DMS 273 (cell line): Measurements from ENCODE around the gene APPBP2.
"Not testable (repeated sequence)": the region's sequence is repeated elsewhere in the genome, so short reads cannot be mapped to it uniquely, and the experiment has no call there.

Experiments
- DNase-seq: peaks from one replicate; lab custom pipeline; 2025; ENCODE audit not compliant: unreplicated experiment; lab: John Stamatoyannopoulos, UW

Gene APPBP2

DNA sequence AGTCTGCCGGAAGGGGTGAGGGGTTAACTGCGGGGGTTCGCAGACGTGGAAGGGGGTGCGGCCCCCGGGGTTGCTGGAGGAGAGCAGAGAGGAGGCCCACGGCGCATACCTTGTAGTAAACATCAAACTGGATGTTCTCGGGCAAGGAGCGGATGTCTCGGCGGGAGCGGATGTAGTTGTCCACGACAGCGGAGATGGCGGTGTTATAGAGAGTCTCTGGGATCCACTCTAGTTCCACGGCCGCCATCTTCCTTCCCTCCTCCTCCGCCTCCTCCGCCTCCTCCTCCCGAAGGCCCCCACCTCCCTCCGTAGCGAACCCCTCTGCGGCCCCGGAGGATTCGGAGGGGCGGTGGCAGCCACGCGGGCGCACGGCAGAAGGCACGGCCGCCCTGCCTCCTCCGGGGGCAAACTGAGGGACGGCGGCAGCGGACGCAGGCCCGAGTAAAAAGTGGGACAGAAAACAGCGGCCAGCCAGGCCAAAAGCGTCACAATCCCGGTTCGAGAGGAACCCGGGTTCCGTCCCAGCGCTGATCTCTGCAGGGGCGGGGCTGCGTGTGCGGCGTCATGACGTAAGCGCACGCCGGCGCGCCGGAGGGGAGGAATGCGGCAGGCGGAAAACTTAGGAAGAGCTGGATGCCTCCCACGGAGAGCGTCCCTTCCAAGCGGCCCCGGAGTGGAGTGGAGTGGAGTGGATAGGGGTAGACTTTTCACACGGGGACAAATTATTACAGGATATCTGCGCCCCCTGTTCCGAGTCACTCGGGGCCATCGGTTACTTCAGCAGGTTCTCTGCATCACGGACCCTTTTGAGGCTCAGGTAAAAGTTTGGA is at the start of gene APPBP2:
APPBP2 (minus strand) TSS at position 558 of the 830 bp plus-strand sequence; CDS start at position 247, 311 bp downstream.
- peak; percentile 95 for DNase-seq

DNA sequence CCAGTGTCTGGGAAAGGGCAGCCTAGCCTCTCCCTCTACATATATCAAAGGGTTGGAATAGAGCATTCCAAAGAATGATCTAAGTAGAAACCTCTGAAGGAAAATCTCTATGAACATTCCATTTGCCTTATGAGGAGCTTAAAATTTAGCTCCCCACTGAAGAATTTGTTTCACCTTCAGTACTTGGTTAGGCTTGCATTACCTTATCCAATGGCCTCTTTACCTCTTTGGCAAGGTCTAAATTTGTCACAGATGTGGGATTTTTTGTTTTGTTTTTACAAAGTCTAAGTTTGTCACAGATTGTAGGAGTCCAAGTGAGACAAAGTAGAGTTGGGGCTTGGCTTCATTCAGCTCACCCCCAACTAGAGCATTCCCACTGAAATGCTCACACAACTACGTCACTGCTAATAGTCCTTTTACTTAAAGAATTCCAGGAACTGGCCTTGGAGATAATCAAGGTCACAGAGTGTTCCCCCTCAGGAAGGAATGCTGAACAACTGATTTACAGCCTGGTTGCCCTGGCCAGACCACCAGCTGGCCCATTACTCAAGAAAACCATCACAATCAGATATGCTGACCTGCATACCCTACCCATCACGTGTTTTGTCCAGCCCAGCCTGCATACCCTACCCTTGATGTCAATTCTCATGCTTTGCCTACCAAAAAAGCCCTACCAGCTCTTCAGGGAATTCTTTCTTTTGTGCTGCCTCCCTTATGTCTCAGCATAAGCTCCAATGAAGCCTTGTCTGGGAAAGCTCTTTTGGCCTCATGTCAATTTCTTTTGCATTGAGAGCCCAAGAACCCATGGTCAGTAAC is 47.4 kb upstream of the APPBP2 start:
- peak; percentile 25 for DNase-seq

DNA sequence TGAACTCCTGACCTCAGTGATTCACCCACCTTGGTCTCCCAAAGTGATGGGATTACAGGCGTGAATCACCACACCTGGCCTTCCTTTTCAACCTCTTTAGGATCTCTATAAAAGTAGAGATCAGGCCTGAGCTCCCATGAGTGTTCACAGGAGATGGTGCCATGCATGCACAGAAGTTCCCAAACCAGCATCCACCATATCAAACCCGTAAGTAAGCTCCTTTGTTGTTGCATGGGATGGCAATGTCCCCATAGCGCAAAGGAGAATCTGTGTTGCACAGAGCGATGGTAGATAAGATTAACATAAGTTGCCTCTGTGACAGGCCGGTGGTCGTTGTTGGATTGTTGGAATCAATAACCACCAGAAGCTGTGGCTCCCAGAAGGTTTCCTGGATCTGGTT is 39.2 kb upstream of the APPBP2 start:
- no peak for DNase-seq

DNA sequence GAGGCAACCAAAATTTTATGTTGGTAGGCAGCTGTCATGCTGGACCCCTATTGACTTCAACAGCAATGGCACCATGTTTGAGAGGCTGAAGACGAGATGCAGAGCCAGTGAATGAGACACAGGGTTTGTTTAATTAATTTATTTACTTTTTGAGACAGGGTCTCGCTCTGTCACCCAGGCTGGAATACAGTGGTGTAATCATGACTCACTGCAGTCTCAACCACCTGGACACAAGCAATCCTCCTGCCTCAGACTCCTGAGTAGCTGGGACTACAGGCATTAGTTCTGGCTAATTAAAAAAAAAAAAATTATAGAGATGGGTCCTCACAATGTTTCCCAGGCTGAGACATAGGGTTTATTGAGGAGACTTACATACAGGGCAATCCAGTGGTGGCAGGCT is 37.7 kb upstream of the APPBP2 start:
- no peak for DNase-seq

- no peak for DNase-seq
Observed at GRCh38 chr17:60562421-60562820, 36.4 kb upstream of the APPBP2 start.

GRCh38 chr17:60560860-60561257 is 34.8 kb upstream of the APPBP2 start:
- DNase-seq: no peak

DNA sequence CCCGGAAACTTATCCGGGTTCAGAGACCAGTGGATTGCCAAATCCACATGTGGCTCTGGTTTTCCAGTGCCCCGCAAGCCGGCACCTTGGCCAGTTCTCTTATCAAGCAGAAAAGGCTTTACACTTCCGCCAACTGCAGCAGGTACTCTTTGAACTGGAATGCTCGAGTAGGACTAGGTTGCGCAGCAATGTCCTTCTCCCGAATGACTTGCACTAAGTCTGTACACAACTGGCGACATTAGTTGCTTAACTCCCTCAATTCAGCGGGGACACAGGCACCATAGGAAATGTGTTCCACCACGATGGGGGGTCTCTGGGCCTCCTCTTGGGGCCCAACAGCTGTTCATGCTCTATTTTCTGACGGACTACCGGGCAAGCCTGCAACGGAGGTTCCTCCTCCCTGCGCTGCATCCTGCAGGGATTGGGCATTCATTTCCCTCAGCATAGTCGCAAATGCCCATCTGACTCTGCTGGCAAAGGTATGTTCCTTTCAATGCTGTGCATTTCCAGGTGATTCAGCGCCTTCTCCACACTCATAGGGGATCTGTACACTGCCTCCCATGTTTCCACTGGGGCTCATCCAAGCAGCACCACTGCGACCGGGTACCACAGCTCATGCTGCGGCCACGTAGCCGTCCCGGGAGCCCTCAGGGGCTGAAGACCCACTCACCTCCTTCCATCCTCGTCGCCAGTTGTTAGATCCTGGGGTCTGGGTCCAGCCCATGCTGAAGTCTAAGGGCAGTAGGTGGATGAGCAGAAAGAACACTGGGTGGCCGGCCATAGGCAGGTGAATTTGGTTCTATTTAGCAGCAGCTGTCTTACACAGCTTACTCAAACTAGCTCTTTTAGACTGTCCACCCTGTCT is 34.2 kb upstream of the APPBP2 start:
- no peak for DNase-seq

DNA sequence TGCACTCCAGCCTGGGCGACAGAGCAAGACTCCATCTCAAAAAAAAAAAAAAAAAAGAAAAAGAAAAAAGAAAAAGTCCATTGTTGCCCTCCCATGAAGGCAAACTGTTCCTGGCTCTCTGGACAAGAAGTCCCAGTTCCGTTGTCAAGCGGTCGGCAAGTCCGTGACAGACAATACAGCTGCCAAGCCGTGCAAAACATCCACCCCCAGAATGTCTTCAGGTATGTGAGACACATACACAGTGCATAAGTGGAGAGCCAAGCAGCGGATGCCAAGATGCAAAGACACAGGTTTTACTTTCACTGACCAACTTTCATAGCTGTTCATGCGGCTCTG is 33.6 kb upstream of the APPBP2 start:
- no peak for DNase-seq

DNA sequence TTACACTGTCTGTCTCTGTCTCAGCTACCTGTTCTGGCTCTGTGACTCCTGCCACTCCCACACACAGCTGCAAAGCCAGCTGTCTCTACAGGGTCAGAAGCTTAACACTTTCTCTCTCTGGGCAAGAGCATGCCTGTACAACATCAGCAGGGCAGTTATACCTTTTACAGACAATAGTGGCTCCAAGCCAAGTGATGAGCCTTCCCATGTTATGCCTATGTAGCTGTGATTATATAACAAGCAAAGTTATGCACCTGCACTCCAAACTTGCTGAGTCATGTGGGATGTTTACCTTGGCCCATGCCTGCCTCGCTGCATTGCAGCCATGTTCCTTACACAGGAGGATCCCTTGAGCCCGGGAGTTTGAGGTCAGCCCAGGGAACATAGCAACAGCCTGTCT is 31.8 kb upstream of the APPBP2 start:
- DNase-seq: peak; percentile 40

DNA sequence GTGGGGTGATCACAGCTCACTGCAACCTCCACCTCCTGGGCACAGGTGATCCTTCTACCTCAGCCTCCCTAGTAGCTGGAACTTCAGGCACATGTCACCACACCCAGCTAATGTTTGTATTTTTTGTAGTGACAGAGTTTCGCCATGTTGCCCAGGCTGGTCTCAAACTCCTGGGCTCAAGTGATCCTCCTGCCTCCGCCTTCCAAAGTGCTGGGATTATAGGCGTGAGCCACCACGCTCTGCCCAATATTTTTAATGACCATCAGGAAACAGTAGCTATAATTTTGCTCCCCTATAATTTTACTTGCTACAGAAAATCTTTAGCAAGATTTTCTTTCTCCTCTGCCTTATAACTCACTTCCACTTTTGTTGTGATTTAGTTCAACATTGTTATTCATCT is 29.7 kb upstream of the APPBP2 start:
- DNase-seq: no peak

DNA sequence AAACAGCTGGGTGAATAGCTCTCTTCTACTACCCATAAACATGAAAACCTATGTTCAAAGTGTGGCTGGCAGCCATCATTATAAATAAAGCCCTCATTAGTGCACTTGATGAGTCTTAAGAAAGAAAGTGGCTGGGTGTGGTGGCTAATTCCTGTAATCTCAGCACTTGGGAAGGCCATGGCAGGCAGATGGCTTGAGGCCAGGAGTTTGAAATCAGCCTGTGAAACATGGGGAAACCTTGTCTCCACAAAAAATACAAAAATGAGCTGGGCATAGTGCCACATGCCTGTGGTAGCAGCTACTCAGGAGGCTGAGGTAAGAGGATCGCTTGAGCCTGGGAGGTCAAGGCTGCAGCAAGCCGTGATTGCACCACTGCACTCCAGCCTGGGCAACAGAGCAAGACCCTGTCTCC is 28.3 kb upstream of the APPBP2 start:
- DNase-seq: peak; percentile 40

GRCh38 chr17:60552255-60552654 is 26.2 kb upstream of the APPBP2 start:
- DNase-seq: not testable (repeated sequence)

DNA sequence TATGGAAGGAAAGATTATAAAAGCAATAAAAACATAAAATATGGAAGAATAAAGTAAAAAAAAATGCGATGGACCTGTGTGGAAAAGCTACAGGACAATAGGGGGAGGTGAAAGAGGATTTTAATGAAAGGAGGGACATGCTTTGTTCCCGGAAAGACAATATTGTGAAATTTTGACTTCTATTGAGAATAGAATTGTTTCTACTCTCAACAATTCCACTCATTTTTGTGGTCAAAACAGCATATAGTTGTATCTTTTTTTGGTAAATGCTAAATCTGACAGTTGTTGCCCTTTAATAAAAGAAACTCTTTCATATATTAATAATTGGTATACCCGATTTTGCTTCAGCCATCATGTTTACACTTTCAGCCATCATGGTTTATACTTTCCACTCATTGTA is 22.9 kb upstream of the APPBP2 start:
- no peak for DNase-seq

GRCh38 chr17:60545465-60546191 is 19.6 kb upstream of the APPBP2 start:
- no peak for DNase-seq

GRCh38 chr17:60542071-60542470 is 16.0 kb upstream of the APPBP2 start:
- DNase-seq: no peak

DNA sequence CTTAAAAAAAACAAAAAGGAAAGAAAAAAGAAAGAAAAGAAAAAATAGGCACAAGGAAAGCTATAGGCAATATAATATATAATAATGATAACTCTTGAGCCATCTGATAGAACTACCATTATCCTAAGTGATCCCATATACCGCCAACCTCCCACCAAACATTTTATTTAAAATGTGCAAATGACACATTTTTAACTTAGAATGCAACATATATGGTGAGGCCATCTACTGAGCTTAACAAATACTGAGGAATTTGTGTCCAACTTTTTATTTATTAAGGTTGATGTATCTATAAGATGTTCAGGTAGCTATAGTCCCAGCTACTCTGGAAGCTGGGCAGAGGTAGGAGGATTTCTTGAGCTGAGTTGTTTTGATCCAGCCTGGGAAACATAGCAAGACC is 14.4 kb upstream of the APPBP2 start:
- DNase-seq: no peak

DNA sequence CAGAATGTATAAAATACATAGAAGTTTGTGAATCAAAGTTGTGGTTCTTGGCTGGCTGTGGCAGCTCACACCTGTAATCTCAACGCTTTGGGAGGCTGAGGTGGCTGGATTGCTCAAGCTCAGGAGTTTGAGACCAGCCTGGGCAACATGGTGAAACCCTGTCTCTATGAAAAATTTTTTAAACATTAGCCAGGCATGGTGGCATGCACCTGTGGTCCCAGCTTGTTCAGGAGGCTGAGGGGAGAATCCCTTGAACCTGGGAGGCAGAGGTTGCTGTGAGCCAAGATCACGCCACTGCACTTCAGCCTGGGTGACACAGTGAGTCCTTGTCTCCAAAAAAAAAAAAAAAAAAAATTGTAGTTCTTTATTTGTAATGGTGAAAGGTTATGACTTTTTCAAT is 13.8 kb upstream of the APPBP2 start:
- no peak for DNase-seq

DNA sequence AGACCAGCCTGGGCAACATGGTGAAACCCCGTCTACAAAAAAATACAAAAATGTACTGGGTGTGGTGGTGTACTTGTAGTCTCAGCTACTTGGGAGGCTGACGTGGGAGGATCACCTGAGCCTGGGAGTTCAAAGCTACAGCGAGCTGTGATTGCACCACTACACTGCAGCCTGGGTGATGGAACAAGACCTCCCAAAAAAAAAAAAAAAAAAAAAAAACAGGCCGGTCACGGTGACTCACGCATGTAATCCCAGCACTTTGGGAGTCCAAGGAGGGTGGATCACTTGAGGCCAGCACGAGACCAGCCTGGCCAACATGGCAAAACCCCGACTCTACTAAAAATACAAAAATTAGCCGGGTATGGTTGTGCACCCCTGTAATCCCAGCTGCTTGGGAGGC is 12.7 kb upstream of the APPBP2 start:
- DNase-seq: no peak

DNA sequence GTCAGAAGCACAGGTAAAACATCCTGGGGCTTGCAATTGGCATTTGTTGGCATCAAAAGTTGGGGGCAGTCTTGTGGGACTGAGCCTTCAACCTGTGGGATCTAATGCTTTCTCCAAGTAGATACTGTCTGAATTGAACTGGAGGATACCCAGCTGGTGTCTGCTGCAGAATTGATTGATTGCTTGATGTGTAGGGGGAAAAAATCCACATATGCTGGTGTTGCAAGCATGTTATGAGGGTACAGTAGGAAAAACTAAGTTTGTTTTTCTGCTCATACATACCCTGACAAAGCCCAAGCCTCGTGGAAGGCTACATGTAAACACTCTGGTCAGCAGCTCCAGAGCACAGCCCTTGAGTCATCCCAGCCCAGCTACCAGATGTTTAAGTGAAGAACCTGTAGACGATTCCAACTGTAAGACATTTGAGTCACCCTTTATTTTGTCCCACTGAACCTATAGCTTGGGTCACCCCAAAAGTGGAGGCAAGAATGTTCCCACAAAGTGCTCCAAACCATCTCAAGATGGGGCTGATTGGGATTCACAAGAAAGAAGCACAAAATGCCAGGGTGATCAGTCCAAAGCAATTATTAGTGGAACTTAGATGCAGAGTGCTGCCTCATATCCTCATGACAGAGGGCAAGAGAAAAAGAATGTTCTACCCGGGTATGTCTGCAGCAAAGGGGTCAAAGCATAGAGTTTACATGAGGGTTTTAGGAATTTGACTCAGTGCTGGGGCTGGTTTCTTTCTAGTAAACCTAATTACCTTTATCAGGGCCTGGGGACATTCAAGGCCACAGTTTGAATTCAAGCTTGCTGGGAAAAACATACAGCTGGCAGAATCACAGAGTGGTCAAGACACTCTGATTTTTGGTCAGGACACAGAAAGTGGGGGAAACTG is 9.6 kb upstream of the APPBP2 start:
- no peak for DNase-seq
